ENCODE results near the gene TBCCD1. TPM values are rescaled to one million over a fixed set of nuclear protein-coding genes. Genes with fewer than 3 reads are reported as not detected.

TBCCD1 gene
- total RNA-seq, 4 donors from 2014 or later = 10.0 to 18.9 (median 16.1) TPM

DNA sequence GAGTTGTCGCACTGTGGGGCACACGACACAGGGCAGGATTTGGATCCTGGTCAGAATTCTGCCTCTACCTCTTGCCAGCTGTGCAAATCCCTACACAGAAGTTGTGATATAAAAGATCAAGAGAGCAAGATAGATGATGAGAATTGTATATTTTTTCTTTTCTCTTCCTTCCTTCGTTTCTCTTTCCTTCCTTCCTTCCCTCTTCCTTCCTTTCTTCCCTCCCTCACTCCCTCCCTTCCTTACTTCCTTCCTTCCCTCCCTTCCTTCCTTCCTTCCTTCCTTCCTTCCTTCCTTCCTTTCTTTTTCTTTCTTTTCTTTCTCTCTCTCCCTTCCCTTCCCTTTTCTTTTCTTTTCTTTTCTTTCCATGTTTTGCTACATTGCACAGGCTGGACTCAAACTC lies 33.8 kb upstream of the TBCCD1 start:
- ATAC-seq (ENCODE audit: low FRiP score) = no peak
- TF ChIP-seq, protein P1, sequence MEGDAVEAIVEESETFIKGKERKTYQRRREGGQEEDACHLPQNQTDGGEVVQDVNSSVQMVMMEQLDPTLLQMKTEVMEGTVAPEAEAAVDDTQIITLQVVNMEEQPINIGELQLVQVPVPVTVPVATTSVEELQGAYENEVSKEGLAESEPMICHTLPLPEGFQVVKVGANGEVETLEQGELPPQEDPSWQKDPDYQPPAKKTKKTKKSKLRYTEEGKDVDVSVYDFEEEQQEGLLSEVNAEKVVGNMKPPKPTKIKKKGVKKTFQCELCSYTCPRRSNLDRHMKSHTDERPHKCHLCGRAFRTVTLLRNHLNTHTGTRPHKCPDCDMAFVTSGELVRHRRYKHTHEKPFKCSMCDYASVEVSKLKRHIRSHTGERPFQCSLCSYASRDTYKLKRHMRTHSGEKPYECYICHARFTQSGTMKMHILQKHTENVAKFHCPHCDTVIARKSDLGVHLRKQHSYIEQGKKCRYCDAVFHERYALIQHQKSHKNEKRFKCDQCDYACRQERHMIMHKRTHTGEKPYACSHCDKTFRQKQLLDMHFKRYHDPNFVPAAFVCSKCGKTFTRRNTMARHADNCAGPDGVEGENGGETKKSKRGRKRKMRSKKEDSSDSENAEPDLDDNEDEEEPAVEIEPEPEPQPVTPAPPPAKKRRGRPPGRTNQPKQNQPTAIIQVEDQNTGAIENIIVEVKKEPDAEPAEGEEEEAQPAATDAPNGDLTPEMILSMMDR (IDR thresholded peaks at IDR 0.05) = no peak
- no peak for DNase-seq (ENCODE audit: low spot score)

DNA sequence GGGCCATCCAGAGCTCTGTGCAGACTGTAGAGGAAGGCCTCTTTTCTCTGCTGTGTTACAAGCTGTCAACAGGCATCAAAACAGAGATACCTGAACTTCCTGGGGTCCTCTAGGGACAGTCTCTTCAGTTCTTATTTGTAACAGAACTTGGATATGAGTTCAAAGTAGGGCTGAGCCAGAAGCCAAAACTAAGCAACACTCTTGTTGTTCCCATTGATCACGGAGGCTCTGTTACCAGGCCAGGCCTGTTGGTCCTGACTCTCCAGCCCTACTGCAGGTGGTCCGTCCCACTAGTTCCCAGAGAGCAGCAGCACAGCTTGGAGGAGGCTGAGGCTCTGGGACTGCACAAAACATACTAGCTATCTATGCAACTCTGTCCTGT lies 32.6 kb upstream of the TBCCD1 start:
- DNase-seq (ENCODE audit: low spot score) (no peak), ATAC-seq (ENCODE audit: low FRiP score) (no peak)
- TF ChIP-seq, protein P1 (IDR thresholded peaks at IDR 0.05) = no peak

DNA sequence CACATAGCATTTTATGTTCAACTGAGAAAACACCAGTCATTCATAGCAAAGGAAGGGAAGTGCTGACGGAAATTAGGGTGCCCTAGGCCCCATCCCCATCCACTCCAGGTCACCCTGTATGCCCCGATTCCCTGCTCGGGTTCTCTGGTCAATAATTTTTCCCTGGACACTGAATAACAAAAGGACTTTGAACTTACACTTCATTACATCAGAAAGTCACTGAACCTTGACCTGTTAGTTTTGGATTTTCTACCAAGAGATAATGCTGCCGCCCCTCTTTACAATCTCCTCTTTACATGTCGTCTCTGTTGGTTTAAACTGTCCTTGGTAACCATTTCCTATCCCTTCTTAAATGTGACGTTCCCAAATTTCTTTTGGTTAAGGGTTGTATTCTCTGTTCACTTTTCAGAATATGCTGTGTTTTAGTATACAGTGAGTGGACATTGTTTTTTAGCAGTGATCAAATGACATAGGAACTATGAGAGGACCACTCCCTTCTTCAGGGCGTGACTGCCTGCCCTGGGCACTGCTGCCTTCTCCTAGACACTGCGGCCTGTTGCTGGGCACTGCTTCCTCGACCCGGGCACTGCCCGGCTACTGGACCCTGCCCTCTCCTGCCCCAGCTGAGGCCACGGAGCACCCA lies 32.1 kb upstream of the TBCCD1 start:
- DNase-seq (ENCODE audit: low spot score) (no peak), ATAC-seq (ENCODE audit: low FRiP score) (no peak)
- TF ChIP-seq, protein P1 (IDR thresholded peaks at IDR 0.05) = no peak

DNA sequence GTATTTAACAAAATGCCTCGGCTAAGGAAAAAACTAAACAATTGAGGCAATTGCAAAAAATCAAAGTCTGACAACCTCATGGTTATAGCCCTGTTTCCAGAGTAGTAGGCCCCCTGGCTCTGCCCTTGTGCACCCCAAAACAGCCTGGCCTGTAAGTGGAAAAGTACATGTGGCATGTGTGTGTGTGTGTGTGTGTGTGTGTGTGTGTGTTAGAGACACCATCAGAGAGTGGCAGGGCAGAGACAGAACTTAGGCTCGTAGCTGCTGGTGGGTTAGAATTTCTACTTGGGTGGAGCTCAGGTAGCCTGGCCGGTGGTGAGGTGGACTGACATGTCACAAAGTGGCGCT lies 31.6 kb upstream of the TBCCD1 start:
- no peak for DNase-seq (ENCODE audit: low spot score)
- no peak for ATAC-seq (ENCODE audit: low FRiP score)
- TF ChIP-seq, protein P1 (IDR thresholded peaks at IDR 0.05) = no peak

DNA sequence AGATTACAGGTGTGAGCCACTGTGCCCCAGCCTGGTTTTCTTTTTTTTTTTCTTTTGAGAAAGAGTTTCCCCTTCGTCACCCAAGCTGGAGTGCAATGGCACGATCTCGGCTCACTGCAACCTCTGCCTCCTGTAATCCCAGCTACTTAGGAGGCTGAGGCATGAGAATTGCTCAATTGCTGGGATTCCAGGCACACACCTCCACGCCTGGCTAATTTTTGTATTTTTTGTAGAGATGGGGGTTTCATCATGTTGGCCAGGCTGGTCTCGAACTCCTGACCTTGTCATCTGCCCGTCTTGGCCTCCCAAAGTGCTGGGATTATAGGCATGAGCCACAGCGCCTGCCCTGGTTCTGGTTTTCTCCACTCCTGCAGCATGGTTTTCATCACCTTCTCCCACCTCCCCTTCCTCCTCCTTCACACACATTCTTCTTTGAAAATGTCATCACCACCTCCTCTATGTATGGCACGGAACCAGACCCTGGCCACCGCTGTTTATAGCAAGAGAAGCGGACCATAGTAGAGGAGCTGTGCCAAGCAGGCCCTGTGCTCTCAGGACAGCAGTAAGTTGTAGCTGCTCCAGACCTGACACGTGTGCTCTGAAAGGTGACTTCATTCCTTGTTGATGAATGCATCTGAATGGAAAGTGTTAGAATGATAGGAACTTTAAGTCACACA lies 31.1 kb upstream of the TBCCD1 start:
- peak; percentile 64 for ATAC-seq (ENCODE audit: low FRiP score)
- DNase-seq (ENCODE audit: low spot score) = no peak
- TF ChIP-seq, protein P1 (IDR thresholded peaks at IDR 0.05) = no peak

DNA sequence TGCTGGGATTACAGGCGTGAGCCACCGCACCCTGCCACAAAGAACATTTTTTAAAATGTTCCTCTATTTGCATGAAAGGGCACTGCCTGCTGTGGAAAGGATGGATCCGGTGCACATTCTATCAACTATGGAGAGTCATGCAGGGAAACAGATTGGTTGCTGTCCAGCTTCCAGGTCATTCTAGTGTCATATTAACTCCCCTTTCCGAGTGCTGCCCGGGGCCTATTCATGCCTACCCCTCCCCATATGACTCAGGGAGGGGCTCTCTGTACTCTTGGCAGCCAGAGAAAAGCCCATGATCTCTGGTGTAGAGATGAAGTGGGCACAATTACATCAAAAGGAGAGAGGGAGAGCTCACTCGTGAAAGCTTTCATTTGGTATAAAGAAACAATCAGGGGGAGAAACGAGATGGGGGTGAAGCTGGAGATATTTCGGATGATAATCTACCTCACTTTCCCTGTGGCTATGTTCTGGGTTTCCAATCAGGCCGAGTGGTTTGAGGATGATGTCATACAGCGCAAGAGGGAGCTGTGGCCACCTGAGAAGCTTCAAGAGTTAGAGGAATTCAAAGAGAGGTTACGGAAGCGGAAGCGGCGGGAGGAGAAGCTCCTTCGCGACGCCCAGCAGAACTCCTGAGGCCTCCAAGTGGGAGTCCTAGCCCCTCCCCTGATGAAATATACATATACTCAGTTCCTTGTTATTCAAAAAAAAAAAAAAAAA lies 29.6 kb upstream of the TBCCD1 start:
- TF ChIP-seq, protein P1 (IDR thresholded peaks at IDR 0.05) = no peak
- ATAC-seq (ENCODE audit: low FRiP score) (peak; percentile 61), DNase-seq (ENCODE audit: low spot score) (no peak)
